HCT116 (cell line): Measurements from ENCODE around the gene TMCO4. TPM values are rescaled to one million over a fixed set of nuclear protein-coding genes. Genes with fewer than 3 reads are reported as not detected.

Experiments
- ATAC-seq: fragments of 200-7000 bp; cut with Tn5 transposase; 2 replicates; pipeline ENCODE4 v1.9.1; 2020; ENCODE audit warnings: mild to moderate bottlenecking, moderate library complexity
- BruUV-seq: library from RNA; stranded (reverse); fragments of 400-500 nt; replicated peaks from 2 replicates; lab custom pipeline; 2021; lab: Mats Ljungman, UMichigan
- CTCF ChIA-PET: fragments of 300-600 bp; sonication (Branson Sonifier 250); formaldehyde crosslinking; loops from one replicate; lab custom pipeline; 2021; ENCODE audit warnings: antibody characterized with exemption; lab: Charles Lee
- POLR2A ChIA-PET: fragments of 300-600, 350-600 bp; sonication (Branson Sonifier 250); formaldehyde crosslinking; loops from one replicate; lab custom pipeline; 2021; ENCODE audit warnings: antibody characterized with exemption; lab: Charles Lee
- RAD21 ChIA-PET, 2 experiments: fragments of 300-600 bp; sonication (Branson Sonifier 250); formaldehyde crosslinking; loops; one replicate each; lab custom pipeline; 2023; ENCODE audit warnings: low total read pairs in 2 of 2; ENCODE audit not compliant: uncharacterized antibody in 2 of 2, unreplicated experiment in 2 of 2, low non-redundant PET in 1 of 2; lab: Charles Lee
- DNase-seq: peaks from one replicate; pipeline ENCODE4 v3.0.0-alpha.2; 2010; ENCODE audit warnings: low read depth, low spot score
- H2AFZ ChIP-seq: fragments of 200-600 bp; shearing (Covaris generic), sonication (generic); 2 replicates; pipeline ENCODE4 v1.6.1; 2017; ENCODE audit warnings: low read depth, mixed run types, mixed read lengths, antibody characterized with exemption, low read length; ENCODE audit not compliant: poor library complexity, severe bottlenecking
- H3K27ac ChIP-seq: 2 replicates; pipeline ENCODE4 v1.5.1; 2012; ENCODE audit warnings: low read depth, low read length
- H3K27me3 ChIP-seq: fragments of 200-600 bp; sonication (generic); 2 replicates; pipeline ENCODE4 v1.6.1; 2016; ENCODE audit warnings: mixed run types, low read length, mixed read lengths; ENCODE audit not compliant: insufficient read depth
- H3K36me3 ChIP-seq, 2 experiments: fragments of 200-500 bp in 1 of 2; fragments of 200-600 bp in 1 of 2; sonication (Bioruptor generic) in 1 of 2; sonication (generic) in 1 of 2; 2 replicates each; pipeline versions ENCODE4 v1.5.1 to v1.6.1; 2014 to 2016; ENCODE audit warnings: low read length in 2 of 2, inconsistent platforms in 1 of 2, mixed read lengths in 1 of 2, mixed run types in 1 of 2; ENCODE audit not compliant: insufficient read depth in 2 of 2, control insufficient read depth in 1 of 2
- H3K4me1 ChIP-seq, 2 experiments: fragments of 200-600 bp in 1 of 2; sonication (generic) in 1 of 2; 2 replicates each; pipeline versions ENCODE4 v1.5.1 to v1.6.1; 2012 to 2017; ENCODE audit warnings: low read length in 2 of 2, inconsistent platforms in 1 of 2, mild to moderate bottlenecking in 1 of 2, mixed read lengths in 1 of 2, mixed run types in 1 of 2, moderate library complexity in 1 of 2; ENCODE audit not compliant: insufficient read depth in 2 of 2, control insufficient read depth in 1 of 2
- H3K4me2 ChIP-seq: fragments of 200-600 bp; sonication (generic); 2 replicates; pipeline ENCODE4 v1.6.1; 2017; ENCODE audit warnings: mixed run types, low read length, mixed read lengths
- H3K4me3 ChIP-seq, 2 experiments: fragments of 200-600 bp in 1 of 2; sonication (generic) in 1 of 2; replicated peaks in 1 of 2; 2 replicates each; pipeline ENCODE4 v1.5.1; 2011 to 2016; ENCODE audit warnings: low read length in 2 of 2, control low read depth in 1 of 2, low read depth in 1 of 2, mild to moderate bottlenecking in 1 of 2, mixed read lengths in 1 of 2, mixed run types in 1 of 2
- H3K79me2 ChIP-seq: fragments of 200-600 bp; sonication (generic); 2 replicates; pipeline ENCODE4 v1.6.1; 2017; ENCODE audit warnings: mild to moderate bottlenecking, mixed run types, low read length, moderate library complexity, mixed read lengths; ENCODE audit not compliant: insufficient read depth
- H3K9ac ChIP-seq: fragments of 200-600 bp; sonication (generic); 2 replicates; pipeline ENCODE4 v1.6.1; 2016; ENCODE audit warnings: low read length, mixed read lengths
- H3K9me2 ChIP-seq: fragments of 200-600 bp; sonication (generic), shearing (Covaris generic); 2 replicates; pipeline ENCODE4 v1.6.1; 2017; ENCODE audit warnings: mixed run types, mild to moderate bottlenecking, moderate library complexity; ENCODE audit not compliant: insufficient read depth
- H3K9me3 ChIP-seq, 2 experiments: fragments of 200-500 bp in 1 of 2; fragments of 200-600 bp in 1 of 2; sonication (Bioruptor generic) in 1 of 2; sonication (generic) in 1 of 2; 2 replicates each; pipeline ENCODE4 v1.6.1; 2014 to 2017; ENCODE audit warnings: low read length in 2 of 2, mixed read lengths in 2 of 2, inconsistent platforms in 1 of 2, low read depth in 1 of 2, mild to moderate bottlenecking in 1 of 2, mixed run types in 1 of 2, moderate library complexity in 1 of 2; ENCODE audit not compliant: control insufficient read depth in 1 of 2, insufficient read depth in 1 of 2
- H4K20me1 ChIP-seq: fragments of 200-600 bp; sonication (generic), shearing (Covaris generic); 2 replicates; pipeline ENCODE4 v1.6.1; 2017; ENCODE audit warnings: mixed run types, mild to moderate bottlenecking, moderate library complexity; ENCODE audit not compliant: insufficient read depth
- CEBPB ChIP-seq: IDR thresholded peaks from 2 replicates; pipeline ENCODE4 v1.6.1; 2012; ENCODE audit warnings: low read depth
- CTCF ChIP-seq, 3 experiments: fragments of 200-600 bp in 1 of 3; sonication (generic) in 1 of 3; IDR thresholded peaks in 2 of 3; conservative IDR thresholded peaks in 1 of 3; 2 replicates each; pipeline ENCODE4 v1.5.1; 2012 to 2017; ENCODE audit warnings: low read depth in 2 of 3, low read length in 2 of 3, antibody characterized with exemption in 1 of 3, borderline replicate concordance in 1 of 3, control low read depth in 1 of 3, mild to moderate bottlenecking in 1 of 3, mixed read lengths in 1 of 3, mixed run types in 1 of 3, moderate library complexity in 1 of 3; ENCODE audit not compliant: insufficient read depth in 1 of 3
- EGR1 ChIP-seq: IDR thresholded peaks from 2 replicates; pipeline ENCODE4 v1.6.1; 2012; ENCODE audit warnings: low read depth
- EZH2phosphoT487 ChIP-seq: fragments of 200-600 bp; IDR thresholded peaks from 2 replicates; pipeline ENCODE4 v1.6.1; 2018; ENCODE audit warnings: antibody characterized with exemption, borderline replicate concordance
- FOSL1 ChIP-seq: IDR thresholded peaks from 2 replicates; pipeline ENCODE4 v1.6.1; 2012; ENCODE audit warnings: low read depth
- JUND ChIP-seq: IDR thresholded peaks from 2 replicates; pipeline ENCODE4 v1.6.1; 2012
- RAD21 ChIP-seq: IDR thresholded peaks from 2 replicates; pipeline ENCODE4 v1.6.1; 2012; ENCODE audit warnings: low read depth, mild to moderate bottlenecking
- SIN3A ChIP-seq: IDR thresholded peaks from 2 replicates; pipeline ENCODE4 v1.6.1; 2012; ENCODE audit warnings: low read depth
- ZFX ChIP-seq: fragments of 450-650 bp; IDR thresholded peaks from 2 replicates; pipeline ENCODE4 v1.6.1; 2017
- intact Hi-C: fragments of 100-400 bp; cut with micrococcal nuclease; formaldehyde crosslinking; loops from 2 replicates; pipeline ENCODE4 v1.10.0; 2022
- total RNA-seq: library from RNA; stranded (reverse); gene quantifications from one replicate; pipeline ENCODE4 v1.2.1, GENCODE V29; 2021; ENCODE audit not compliant: unreplicated experiment

TMCO4 gene
- total RNA-seq, 1 experiment from 2014 or later = 12.7 TPM

- no peak overlapping the region for H3K4me2 ChIP-seq
- no peaks in the 10 kb centered on the region for H3K79me2 ChIP-seq
- RAD21 ChIA-PET = no interaction called here
- CTCF ChIA-PET = interaction anchor here (1.3 to 6.5 kb wide), 4 partner anchors 10 to 44 kb away, joined by 3 to 70 read pairs (median 25); no protein-coding TSS in a partner anchor
- peaks cover 0 to 3% of the 10 kb centered on the region in 2 experiments; a peak in 1 of 4 replicates for H3K4me1 ChIP-seq
- TF ChIP-seq RAD21 = no peak
- TF ChIP-seq JUND = no peak
- no peak for TF ChIP-seq FOSL1
- no peak for TF ChIP-seq CTCF (IDR thresholded peaks at IDR 0.05 in 2 of 3, conservative IDR thresholded peaks at IDR 0.05 in 1 of 3; ENCODE audit: borderline replicate concordance in 1 of 3, insufficient read depth in 1 of 3, low read depth in 2 of 3, low read length in 2 of 3)
- no peak for TF ChIP-seq SIN3A
- TF ChIP-seq CEBPB = no peak
- no peak for TF ChIP-seq EGR1
- TF ChIP-seq EZH2phosphoT487 = no peak
- TF ChIP-seq ZFX = no peak
- H2AFZ ChIP-seq = no peak overlapping the region
- no peaks in the 10 kb centered on the region for H3K9me2 ChIP-seq
- POLR2A ChIA-PET = no interaction called here
- H3K9ac ChIP-seq = no peak overlapping the region
- no peak overlapping the region for H3K4me3 ChIP-seq
- intact Hi-C loops = no loop called here
- no peaks in the 10 kb centered on the region for H4K20me1 ChIP-seq
- H3K27me3 ChIP-seq = no peaks in the 10 kb centered on the region
- BruUV-seq = no TSS peak
- ATAC-seq (no peak), DNase-seq (no peak)
- no peaks in the 10 kb centered on the region for H3K9me3 ChIP-seq
- no peak overlapping the region for H3K27ac ChIP-seq
- no peaks in the 10 kb centered on the region for H3K36me3 ChIP-seq
These were observed 94.3 kb downstream of the TMCO4 start for GRCh38 chr1:19705464-19705863.
